GM04503 (cell line): ENCODE results near the gene TMEM234.
"Not testable (repeated sequence)": the region's sequence is repeated elsewhere in the genome, so short reads cannot be mapped to it uniquely, and the experiment has no call there.

Experiments used
- DNase-seq: peaks from one replicate; pipeline ENCODE4 v3.0.0-alpha.2; 2012; ENCODE audit warnings: low read depth

TMEM234 gene

DNA sequence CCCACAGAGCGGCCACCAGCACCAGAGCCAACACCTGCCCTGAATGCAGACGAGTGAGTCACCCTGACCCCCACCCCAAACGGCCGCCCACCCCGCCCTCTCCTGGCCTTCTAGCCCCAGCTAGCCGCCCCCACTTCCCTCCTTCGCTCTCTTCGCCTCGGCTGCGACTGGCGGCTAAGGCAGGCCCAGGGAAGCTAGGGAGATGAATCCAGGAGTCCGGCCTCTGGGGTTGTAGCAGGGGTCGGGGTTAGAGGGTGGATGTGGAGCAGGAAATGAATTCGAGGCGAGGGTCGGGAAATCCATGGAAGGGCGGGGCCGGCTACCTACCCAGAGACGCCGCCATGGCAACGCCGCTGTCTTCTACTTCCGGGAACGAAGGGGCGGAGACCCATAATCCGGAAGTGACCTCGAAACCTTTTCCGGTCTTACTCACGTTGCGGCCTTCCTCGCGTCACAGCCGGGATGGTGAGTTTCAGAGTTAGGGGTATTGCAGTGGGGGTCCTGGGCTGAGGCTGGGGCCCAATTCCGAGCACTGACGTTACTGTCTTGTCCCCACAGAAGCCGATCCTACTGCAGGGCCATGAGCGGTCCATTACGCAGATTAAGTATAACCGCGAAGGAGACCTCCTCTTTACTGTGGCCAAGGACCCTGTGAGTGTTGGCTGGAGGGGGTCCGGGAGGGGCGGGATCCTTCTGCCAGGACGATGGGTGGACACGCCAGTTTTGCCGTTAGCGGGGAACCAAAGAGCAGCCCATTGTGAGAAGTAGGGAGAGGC is at the start of gene TMEM234, which contains the start of gene EIF3I:
Gene TMEM234, minus strand, starts transcription at position 374 of the 776 bp plus-strand sequence. Its CDS starts 31 bp downstream, at position 343.
Gene EIF3I, plus strand, starts transcription at position 428 of the 776 bp plus-strand sequence. Its CDS starts 35 bp downstream, at position 463.
- DNase-seq: no peak

DNA sequence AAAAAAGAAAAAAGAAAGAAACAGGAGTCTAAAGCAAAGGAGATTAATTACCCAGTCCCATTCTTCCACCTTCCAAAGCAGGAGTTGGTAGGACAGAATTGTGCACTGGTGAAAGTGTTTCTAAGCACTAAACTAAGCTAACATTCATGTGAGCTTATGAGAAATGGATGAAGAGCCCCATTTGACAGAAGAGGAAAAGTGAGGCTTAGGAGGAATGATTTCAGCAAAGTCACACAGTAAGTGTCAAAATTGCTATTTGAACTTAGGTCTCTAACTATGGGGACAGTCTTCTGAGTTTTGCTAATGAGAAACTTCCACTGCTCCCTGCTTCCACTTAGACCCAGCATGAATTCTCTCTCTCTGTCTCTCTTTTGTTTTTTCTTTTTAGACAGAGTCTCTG is 47.6 kb upstream of the TMEM234 start:
- DNase-seq: no peak

DNA sequence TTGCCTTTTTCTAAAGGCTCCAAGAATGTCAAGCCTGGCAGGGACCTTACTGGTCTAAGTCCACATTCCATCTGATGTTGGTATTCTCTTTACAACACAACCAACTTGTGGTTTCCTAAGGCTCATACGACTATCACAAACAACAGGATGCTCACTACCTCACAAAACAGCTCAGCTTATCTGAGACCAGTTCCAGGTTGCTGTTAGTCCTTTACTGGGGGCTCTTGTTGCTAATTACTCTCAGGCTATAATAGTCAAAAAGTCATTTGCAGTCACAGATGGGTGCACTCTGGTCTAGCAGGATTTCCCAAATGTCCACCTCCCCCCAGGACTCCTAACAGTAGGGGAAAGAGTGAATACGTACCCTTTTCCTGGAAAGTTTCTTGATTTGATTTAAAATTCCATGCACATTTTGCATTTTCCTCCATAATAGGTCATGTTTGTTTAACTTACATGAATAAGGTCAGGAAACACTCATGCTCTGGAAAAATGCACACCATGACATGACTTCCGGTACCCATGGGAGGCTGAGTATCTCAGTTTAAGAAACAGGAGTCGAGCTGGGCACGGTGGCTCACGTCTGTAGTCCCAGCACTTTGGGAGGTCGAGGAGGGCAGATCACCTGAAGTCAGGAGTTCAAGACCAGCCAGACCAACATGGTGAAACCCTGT is 44.9 kb upstream of the TMEM234 start:
- DNase-seq: no peak

DNA sequence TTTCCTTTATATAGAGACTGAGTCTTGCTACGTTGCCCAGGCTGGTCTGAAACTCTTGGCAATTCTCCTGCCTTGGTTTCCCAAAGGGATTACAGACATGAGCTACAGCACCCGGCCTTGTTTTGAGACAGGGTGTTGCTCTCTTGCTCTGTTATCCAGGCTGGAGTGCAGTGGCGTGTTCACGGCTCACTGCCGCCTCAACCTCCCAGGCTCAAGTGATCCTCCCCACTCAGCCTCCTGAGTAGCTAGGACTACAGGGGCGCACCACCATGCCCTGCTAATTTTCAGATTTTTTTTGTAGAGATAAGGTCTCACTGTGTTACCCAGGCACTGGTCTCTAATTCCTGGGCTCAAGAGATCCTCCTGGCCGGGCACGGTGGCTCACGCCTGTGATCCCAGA is 43.7 kb upstream of the TMEM234 start:
- DNase-seq: no peak

DNA sequence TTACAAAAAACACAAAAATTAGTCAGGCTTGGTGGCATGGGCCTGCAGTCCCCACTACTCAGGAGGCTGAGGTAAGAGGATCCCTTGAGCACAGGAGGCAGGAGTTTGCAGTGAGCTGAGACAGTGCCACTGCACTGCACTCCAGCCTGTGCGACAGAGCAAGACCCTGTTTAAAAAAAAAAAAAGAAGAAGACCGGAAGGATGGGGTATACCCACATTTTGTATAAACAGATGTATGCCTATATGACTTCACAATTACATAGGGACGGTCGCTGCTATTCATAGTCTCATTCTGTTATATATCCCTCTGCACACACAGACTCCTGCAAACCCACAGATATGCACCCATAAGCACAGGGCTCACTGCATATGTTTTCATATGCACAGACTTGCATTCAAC is 41.6 kb upstream of the TMEM234 start:
- no peak for DNase-seq

DNA sequence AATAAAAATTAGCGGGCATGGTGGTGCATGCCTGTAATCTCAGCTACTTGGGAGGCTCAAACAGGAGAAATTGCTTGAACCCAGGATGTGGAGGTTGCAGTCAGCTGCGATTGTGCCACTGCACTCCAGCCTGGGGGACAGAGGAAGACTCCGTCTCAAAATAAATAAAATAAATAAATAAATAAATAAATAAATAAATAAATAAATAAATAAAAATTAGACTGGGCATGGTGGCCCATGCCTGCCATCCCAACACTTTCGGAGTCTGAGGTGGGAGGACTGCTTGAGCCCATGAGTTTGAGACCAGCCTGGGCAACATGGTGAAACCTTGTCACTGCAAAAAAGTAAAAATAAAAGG is 41.1 kb upstream of the TMEM234 start:
- DNase-seq: not testable (repeated sequence)

DNA sequence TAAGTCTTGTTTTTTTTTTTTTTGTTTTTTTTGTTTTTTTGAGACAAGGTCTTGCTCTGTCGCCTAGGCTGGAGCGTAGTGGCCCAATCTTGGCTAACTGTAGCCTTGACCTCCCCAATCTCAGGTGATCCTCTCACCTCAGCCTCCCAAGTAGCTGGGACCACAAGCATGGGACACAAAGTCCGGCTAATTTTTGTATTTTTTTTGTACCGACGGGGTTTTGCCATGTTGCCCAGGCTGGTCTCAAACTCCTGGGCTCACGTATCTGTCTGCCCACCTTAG is 35.0 kb upstream of the TMEM234 start:
- no peak for DNase-seq

DNA sequence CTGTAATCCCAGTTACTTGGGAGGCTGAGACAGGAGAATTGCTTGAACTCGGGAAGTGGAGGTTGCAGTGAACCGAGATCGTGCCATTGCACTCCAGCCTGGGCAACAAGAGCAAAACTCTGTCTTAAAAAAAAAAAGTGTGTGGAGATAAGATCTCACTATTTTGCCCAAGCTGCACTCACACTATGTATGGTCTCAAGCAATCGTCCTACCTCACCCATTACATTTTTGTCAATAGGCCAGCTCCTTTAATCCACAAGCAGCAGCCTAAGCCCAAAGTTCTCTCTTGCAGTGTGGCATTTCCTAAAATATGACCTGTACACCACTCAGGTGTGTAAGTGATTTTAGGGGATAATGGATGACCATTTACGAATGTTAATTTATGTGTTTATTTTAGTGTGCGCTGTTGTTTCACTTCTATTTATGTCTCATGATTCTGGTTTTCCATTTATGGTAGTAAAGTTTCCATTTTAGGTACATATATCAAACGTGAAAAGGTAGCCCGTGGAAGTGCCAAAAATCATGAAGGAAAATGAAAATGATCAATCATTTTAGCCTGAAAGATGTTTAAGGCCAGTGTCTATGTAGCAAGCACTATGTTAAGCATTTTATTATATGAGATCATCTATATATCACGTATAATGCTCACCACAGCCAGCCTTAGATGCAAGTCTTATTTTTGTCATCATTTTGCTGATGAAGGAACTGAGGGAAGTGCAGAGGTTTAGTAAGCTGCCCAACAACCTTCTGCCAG is 34.5 kb upstream of the TMEM234 start:
- no peak for DNase-seq

DNA sequence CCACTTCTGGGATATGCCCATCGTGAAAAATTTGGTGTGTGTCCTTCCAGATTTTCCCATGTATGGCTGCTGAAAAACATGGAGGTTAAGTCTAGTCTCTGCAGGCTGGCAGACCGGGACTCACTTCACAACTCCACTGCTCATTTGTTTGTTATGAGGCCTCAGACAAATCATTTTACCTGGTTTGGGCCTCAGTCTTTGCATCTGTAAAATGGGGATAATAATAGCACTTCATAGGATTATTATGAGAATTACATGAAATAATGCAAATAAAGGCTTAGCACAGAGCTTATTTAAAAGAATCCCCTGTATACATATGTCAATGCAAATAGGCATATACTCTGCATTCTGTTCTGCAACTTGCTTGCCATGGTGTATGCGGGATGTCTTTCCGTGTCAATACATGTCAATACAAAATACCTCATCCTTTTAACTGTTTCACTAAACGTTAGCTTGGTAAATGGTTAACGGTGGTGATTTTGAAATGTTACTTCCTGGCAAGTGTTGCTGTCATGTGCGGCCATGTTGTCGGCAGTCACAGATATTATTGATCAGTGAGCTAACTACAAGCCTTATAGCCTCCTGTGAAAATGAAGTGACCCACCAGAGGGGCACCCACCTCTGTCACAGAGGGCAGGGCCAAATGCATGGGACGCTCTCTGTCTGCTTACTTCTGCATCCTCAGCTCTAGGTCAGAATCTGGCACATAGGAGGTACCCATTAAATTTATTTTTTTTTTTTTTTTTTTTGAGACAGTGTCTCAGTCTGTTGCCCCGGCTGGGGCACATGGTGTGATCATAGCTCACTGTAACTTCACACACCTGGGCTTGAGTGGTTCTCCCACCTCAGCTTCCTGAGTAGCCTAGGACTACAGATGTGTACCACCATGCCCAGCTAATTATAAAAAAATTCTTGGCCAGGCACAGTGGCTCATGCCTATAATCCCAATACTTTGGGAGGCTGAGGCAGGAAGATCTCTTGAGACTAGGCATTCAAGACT is 33.2 kb upstream of the TMEM234 start:
- DNase-seq: no peak

DNA sequence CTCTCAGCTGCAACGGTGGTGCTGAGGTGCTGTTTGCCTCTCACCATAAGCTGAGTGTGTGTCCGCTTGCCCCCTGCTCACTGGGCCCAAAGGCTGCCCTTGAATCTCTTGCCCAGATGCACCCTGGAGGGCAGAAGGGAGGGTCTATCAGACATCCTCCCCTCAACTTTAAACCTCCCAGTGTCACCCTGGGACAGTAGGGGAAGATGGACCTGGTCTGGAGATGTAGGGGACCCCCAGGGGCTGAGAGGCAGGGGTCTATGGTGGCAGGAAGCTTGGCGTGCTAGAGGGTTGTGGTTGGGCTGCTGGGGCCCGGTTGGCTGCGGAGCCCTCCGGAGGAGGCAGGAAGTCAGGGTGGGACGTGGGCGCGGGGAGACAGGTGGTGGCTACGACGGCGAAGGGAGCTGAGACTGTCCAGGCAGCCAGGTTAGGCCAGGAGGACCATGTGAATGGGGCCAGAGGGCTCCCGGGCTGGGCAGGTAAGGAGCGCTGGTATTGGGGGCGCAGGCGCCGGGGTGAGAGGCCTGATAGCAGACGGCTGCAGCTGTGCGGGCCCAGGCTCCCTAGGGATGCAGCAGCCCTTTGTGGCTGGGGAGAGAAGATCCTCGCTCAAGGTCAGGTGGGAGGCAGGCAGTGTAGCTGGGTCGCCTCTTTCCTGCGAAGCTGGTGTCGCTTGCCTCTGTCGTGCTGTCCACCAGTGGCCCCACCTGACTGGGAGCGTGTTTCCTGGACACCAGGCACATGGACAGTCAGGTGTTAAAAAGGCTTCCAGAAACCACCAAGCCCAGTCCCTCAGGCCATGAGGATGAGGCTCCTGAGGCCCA is 29.0 kb upstream of the TMEM234 start, which contains the start of gene LCK:
Gene LCK, plus strand, starts transcription at position 373 of the 824 bp plus-strand sequence. CDS start 23,065 bp downstream, outside the sequence.
- no peak for DNase-seq

DNA sequence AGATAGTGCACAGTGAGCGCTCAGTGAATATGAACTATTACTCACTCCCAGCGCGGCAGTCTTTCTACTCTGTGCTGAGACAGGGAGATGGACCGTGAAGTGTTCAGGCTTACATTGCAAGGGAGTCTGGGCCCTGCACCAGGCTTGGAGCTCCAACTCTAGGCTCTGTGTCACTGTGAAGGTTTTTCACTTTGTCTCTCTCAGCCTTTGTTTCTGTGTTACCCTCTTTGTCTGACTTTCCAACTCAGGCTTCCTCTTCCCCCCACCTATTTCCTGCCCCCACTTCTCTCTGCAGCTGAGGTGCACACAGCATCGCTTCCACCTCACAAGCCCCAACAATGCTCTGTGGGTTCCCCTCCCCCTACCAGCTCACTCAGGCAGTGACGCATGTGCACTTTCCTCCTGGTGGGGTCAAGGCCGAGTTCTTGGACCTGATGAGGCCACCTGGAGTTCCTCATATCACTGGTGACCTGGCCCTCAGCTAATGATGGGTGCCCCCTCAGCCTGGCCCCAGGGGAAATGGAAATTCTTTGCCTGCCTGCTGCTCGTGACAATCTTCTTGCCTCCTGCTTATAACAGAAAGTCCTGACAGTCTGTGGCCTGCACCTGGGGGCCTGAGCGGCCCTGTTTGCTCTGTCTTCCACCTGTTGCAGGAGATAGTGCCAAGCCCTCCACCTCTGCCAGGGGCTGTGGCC is 27.8 kb upstream of the TMEM234 start:
- DNase-seq: no peak

DNA sequence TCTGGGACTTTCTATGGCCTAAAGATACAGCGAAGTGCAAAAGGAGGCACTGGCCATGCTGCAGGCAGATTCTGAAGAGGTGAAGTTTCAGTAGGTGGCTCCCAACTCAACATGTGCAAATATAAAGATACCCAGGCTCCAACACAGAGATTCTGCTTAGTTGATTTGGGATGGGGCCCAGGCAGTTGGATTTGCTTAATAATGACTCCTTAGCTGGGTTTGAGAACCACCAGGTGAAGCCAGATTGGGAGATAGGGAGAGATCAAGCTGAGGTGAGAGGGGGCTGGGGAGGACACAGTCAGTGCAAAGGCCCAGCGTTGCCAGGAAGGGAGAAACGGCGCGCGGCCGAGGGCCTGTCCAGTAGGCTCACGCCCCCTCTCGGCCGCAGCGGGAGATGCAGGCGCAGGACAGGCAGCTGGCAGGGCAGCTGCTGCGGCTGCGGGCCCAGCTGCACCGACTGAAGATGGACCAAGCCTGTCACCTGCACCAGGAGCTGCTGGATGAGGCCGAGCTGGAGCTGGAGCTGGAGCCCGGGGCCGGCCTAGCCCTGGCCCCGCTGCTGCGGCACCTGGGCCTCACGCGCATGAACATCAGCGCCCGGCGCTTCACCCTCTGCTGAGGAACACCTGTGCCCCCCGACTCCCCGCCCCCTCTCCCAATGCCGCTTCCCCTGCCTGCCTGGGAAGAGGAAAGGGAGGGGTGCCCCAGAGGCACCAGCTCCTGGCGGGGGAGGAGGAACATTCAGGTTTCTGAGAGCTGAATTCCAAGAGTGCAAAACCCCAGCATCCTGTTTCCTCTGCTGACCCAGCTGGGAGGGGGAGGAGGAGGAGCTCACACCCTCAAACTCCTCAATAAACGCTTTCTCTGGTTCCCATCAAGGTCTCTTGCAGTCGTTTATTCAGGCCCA is 26.1 kb upstream of the TMEM234 start:
- DNase-seq: no peak

DNA sequence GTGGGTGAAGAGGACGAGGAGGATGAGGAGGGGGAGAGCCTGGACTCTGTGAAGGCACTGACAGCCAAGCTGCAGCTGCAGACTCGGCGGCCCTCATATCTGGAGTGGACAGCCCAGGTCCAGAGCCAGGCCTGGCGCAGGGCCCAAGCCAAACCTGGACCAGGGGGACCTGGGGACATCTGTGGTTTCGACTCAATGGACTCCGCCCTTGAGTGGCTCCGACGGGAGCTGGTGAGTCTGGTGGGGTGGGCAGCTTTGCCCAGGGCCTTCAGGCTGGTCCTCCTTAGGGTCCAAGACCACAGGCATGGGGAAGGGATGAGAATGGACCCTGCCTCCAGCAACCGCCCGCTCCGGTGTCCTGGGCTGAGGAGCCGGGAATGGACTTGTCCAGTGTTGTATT is 25.3 kb upstream of the TMEM234 start:
- DNase-seq: no peak

DNA sequence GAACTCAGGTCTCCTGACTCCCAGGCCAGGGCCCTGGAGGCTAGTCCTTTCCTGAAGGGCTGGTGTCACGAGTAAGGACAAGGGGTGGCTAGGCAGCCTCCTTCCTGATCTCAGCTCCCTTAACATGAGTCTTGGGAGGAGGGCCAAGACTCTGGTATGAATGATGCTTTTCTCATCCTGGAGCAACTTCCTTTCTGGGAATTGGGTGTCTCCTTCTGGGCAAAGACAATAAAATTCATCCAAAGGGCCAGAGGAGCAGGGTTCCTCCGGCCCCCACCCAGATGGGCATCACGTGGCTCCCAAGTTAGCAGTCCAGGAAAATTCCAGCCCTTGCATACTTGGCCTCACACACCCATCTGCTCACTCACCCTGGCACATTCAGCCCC is 24.7 kb upstream of the TMEM234 start, which contains the start of gene FAM167B:
Gene FAM167B, plus strand, starts transcription at position 335 of the 386 bp plus-strand sequence. CDS start 200 bp downstream, outside the sequence.
- DNase-seq: peak; percentile 93

DNA sequence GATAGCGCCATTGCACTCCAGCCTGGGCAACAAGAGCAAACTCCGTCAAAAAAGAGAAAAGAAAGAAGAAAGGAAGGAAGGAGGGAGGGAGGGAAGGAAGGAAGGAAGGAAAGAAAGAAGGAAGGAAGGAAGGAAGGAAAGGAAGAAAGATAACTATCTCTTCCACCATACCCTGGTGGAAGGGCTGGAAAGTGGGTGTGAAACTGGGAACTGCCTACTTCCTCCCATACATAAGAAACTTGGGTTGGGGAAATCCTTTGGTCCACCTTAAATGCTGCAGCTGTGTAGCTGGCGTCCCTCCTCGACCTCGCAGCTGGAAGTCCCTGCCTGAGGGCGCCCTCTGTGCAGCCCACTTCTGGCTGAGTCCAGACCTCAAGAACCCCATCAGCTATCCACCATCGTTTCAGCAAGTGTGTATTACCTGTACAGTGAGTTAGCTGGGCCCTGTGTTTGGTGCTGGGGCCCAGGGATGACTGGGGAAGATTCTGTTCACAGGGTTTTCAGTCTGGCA is 20.2 kb upstream of the TMEM234 start:
- DNase-seq: no peak

DNA sequence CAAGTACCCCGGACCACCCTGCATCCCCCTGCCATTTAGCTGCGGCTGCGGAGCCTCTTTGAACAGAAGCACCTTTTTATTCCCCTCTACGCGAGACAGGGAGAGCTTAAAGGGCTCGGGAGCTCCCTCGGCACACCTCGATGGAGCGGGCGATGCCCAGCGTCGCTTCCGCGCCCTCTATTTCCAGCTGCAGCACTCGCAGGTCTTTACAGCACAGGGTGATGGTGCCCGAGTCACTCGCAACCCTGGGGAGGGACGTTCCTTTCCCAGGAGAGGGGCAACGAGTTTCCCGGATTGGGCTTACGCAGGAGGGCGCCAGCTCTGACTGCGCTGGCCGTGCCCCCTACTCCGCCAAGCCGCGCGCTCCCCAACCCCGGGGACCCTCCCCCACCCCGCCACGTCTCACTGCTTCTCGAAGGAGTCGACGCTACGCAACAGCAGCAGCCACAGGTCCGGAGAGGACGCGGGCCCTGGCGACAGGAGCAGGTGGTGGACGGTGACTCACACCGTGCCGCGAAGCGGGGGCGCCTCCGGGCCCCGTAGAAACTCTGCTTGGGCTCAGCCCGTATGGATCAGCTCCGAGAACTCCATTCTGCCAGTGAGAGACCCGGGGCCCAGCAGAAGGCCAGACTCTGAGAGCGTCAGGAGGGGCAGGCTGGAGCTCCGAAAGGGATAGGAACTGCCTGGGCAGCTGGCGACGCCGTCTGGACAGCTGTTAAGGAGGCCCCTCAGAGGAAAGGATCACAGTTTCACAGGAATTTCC is 19.0 kb upstream of the TMEM234 start:
- no peak for DNase-seq

DNA sequence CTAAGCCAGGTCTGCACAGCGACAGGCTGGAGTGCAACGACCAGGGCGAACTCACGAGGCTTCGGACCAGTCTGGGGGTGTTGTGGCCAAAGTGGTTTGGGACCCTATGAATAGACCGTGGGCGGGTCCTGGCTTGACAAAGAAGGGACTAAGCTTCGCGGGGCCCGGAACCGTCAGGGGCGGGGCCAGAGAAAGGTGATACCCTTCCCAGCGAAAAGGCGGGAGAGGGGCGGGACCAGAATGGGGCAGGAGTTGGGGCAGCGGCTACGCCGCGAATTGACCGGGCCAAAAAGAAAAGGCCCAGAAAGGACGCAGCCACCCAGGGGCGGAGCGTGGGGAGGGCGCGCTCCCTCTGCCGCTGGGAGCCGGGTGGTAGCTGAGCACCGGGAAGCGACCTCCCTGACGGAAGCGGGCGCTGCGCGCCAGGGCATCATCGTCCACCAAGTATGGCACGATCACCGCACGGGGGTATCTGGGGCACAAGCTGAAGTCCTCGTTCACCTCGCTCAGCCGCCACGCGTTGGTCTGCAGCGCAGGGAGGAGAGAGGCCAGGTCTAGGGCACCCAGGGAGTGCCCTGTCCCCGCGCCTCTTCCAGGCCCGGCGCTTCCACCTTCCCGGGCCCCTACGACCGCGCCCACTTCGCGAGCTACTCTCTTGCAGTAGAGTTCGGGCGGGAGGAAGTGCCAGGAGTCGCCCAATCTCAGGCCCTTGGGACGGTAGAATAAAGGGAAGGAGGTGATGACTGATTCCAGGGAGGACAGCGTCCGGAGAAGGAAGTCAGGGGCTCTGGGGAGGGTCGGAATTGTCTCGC is 18.2 kb upstream of the TMEM234 start:
- DNase-seq: no peak
